Stimulated activated naive CD8-positive, alpha-beta T cell treated with anti-CD3 and anti-CD28 coated beads, Interleukin-15, Interleukin-2, amounts not matched to agents 100 U/mL and 50 U/mL, for 24 hours (primary cell): ENCODE data around the gene ZFYVE16.
"Not testable (repeated sequence)": the region's sequence is repeated elsewhere in the genome, so short reads cannot be mapped to it uniquely, and the experiment has no call there.

Source experiments
- ATAC-seq: fragments of 150-1000 bp; cut with Tn5 transposase; one replicate; pipeline ENCODE4 v1.10.0; 2021
- DNase-seq: peaks from one replicate; pipeline ENCODE4 v3.0.0; 2021

Gene ZFYVE16

GRCh38 chr5:80487829-80488721 is 80.2 kb downstream of the ZFYVE16 start, which contains the start of gene FAM151B:
Gene FAM151B (plus strand): TSS chr5:80488100. CDS start chr5:80488124, 24 bp downstream.
- ATAC-seq, result peak; percentile 97

GRCh38 chr5:80491296-80491695 is 83.4 kb downstream of the ZFYVE16 start:
- DNase-seq, result no peak
- ATAC-seq, result no peak

More at GRCh38 chr5:80487829-80488721, 80.2 kb downstream of the ZFYVE16 start, which contains the start of gene FAM151B:
- DNase-seq, result peak; percentile 78

GRCh38 chr5:80492741-80493140 is 84.9 kb downstream of the ZFYVE16 start:
- ATAC-seq (no peak), DNase-seq (no peak)

GRCh38 chr5:80493443-80493842 is 85.6 kb downstream of the ZFYVE16 start:
- not testable (repeated sequence) for DNase-seq, ATAC-seq

GRCh38 chr5:80495891-80496290 is 88.0 kb downstream of the ZFYVE16 start:
- ATAC-seq (no peak), DNase-seq (no peak)

GRCh38 chr5:80502800-80503199 is 94.9 kb downstream of the ZFYVE16 start:
- no peak for DNase-seq
- no peak for ATAC-seq

- no peak for ATAC-seq
Measured at GRCh38 chr5:80503641-80504040, 95.8 kb downstream of the ZFYVE16 start.

GRCh38 chr5:80504833-80505232 is 97.0 kb downstream of the ZFYVE16 start:
- ATAC-seq (no peak), DNase-seq (no peak)

More at GRCh38 chr5:80503641-80504040, 95.8 kb downstream of the ZFYVE16 start:
- DNase-seq, result no peak

- DNase-seq (no peak), ATAC-seq (no peak)
Measured at GRCh38 chr5:80507663-80508062, 99.8 kb downstream of the ZFYVE16 start.

- ATAC-seq, result no peak
- DNase-seq, result no peak
Measured at GRCh38 chr5:80508844-80509243, 101.0 kb downstream of the ZFYVE16 start.

- ATAC-seq, result no peak
- DNase-seq, result no peak
Measured at GRCh38 chr5:80509362-80509761, 101.5 kb downstream of the ZFYVE16 start.

- ATAC-seq (peak; percentile 99), DNase-seq (peak; percentile 46)
Measured at GRCh38 chr5:80516826-80517225, 109.0 kb downstream of the ZFYVE16 start.
